HEK293 (cell line): ENCODE data around the gene TCEA2.

Experiments
- AEBP2 ChIP-seq: fragments of 450-650 bp; formaldehyde crosslinking; IDR thresholded peaks from 2 replicates; pipeline ENCODE4 v1.5.1; 2016; ENCODE audit warnings: missing biosample characterization, missing genetic modification characterization, borderline replicate concordance
- BCL11B ChIP-seq: fragments of 450-650 bp; formaldehyde crosslinking; IDR thresholded peaks from 2 replicates; pipeline ENCODE4 v1.5.1; 2016; ENCODE audit warnings: low read depth, missing biosample characterization, missing genetic modification characterization
- GLI2 ChIP-seq: fragments of 450-650 bp; formaldehyde crosslinking; IDR thresholded peaks from 2 replicates; pipeline ENCODE4; 2017; ENCODE audit warnings: missing biosample characterization, missing genetic modification characterization, low read depth, borderline replicate concordance
- GLIS1 ChIP-seq: fragments of 450-650 bp; formaldehyde crosslinking; IDR thresholded peaks from 2 replicates; pipeline ENCODE4 v1.5.1; 2016; ENCODE audit warnings: missing biosample characterization, missing genetic modification characterization
- IKZF3 ChIP-seq: fragments of 450-650 bp; IDR thresholded peaks from 2 replicates; pipeline ENCODE4 v1.5.0; 2018; ENCODE audit warnings: missing biosample characterization, mild to moderate bottlenecking, missing genetic modification characterization, moderate library complexity
- INSM2 ChIP-seq: fragments of 450-650 bp; formaldehyde crosslinking; IDR thresholded peaks from 2 replicates; pipeline ENCODE4 v1.5.1; 2016; ENCODE audit warnings: missing biosample characterization, missing genetic modification characterization
- KLF16 ChIP-seq: fragments of 450-650 bp; formaldehyde crosslinking; IDR thresholded peaks from 2 replicates; pipeline ENCODE4 v1.5.1; 2017; ENCODE audit warnings: missing biosample characterization, missing genetic modification characterization
- KLF9 ChIP-seq: fragments of 450-650 bp; formaldehyde crosslinking; IDR thresholded peaks from 2 replicates; pipeline ENCODE4 v1.5.1; 2016; ENCODE audit warnings: missing biosample characterization, missing genetic modification characterization, low read depth
- MYNN ChIP-seq: fragments of 450-650 bp; formaldehyde crosslinking; IDR thresholded peaks from 2 replicates; pipeline ENCODE4 v1.5.1; 2016; ENCODE audit warnings: missing biosample characterization, missing genetic modification characterization, borderline replicate concordance
- SP2 ChIP-seq: fragments of 450-650 bp; formaldehyde crosslinking; IDR thresholded peaks from 2 replicates; pipeline ENCODE4 v1.5.1; 2016; ENCODE audit warnings: missing biosample characterization, missing genetic modification characterization
- TCF7L2 ChIP-seq: IDR thresholded peaks from 2 replicates; pipeline ENCODE4 v1.6.1; 2011; ENCODE audit warnings: low read depth, mild to moderate bottlenecking, inconsistent platforms, low read length, moderate library complexity, borderline replicate concordance
- YY2 ChIP-seq: fragments of 450-650 bp; formaldehyde crosslinking; IDR thresholded peaks from 2 replicates; pipeline ENCODE4 v1.5.1; 2016; ENCODE audit warnings: missing biosample characterization, missing genetic modification characterization
- ZFP69B ChIP-seq: fragments of 450-650 bp; formaldehyde crosslinking; IDR thresholded peaks from 2 replicates; pipeline ENCODE4 v1.5.1; 2016; ENCODE audit warnings: missing biosample characterization, missing genetic modification characterization
- ZNF302 ChIP-seq: fragments of 450-650 bp; formaldehyde crosslinking; IDR thresholded peaks from 2 replicates; pipeline ENCODE4 v1.5.1; 2016; ENCODE audit warnings: missing biosample characterization, missing genetic modification characterization, low read depth
- ZNF37A ChIP-seq: fragments of 450-650 bp; IDR thresholded peaks from 2 replicates; pipeline ENCODE4 v1.5.1; 2018; ENCODE audit warnings: missing biosample characterization, missing genetic modification characterization
- ZNF514 ChIP-seq: fragments of 450-650 bp; formaldehyde crosslinking; IDR thresholded peaks from 2 replicates; pipeline ENCODE4 v1.5.1; 2016; ENCODE audit warnings: missing biosample characterization, missing genetic modification characterization
- ZNF621 ChIP-seq: fragments of 450-650 bp; formaldehyde crosslinking; IDR thresholded peaks from 2 replicates; pipeline ENCODE4 v1.5.1; 2017; ENCODE audit warnings: missing biosample characterization, missing genetic modification characterization
- ZNF639 ChIP-seq: fragments of 450-650 bp; formaldehyde crosslinking; IDR thresholded peaks from 2 replicates; pipeline ENCODE4 v1.5.1; 2016; ENCODE audit warnings: missing biosample characterization, missing genetic modification characterization
- ZNF670 ChIP-seq: fragments of 450-650 bp; formaldehyde crosslinking; IDR thresholded peaks from 2 replicates; pipeline ENCODE4 v1.5.1; 2016; ENCODE audit warnings: missing biosample characterization, missing genetic modification characterization, low read depth
- TF ChIP-seq, protein P1 (sequence below): fragments of 450-650 bp; formaldehyde crosslinking; IDR thresholded peaks from 2 replicates; pipeline ENCODE4 v1.5.1; 2017; ENCODE audit warnings: missing biosample characterization, missing genetic modification characterization
- TF ChIP-seq, protein P2 (sequence below): fragments of 450-650 bp; formaldehyde crosslinking; IDR thresholded peaks from 2 replicates; pipeline ENCODE4 v1.5.1; 2016; ENCODE audit warnings: missing biosample characterization, missing genetic modification characterization
- TF ChIP-seq, protein P3 (sequence below): fragments of 450-650 bp; formaldehyde crosslinking; IDR thresholded peaks from 2 replicates; pipeline ENCODE4 v1.5.1; 2016; ENCODE audit warnings: missing biosample characterization, missing genetic modification characterization

The TCEA2 gene

DNA sequence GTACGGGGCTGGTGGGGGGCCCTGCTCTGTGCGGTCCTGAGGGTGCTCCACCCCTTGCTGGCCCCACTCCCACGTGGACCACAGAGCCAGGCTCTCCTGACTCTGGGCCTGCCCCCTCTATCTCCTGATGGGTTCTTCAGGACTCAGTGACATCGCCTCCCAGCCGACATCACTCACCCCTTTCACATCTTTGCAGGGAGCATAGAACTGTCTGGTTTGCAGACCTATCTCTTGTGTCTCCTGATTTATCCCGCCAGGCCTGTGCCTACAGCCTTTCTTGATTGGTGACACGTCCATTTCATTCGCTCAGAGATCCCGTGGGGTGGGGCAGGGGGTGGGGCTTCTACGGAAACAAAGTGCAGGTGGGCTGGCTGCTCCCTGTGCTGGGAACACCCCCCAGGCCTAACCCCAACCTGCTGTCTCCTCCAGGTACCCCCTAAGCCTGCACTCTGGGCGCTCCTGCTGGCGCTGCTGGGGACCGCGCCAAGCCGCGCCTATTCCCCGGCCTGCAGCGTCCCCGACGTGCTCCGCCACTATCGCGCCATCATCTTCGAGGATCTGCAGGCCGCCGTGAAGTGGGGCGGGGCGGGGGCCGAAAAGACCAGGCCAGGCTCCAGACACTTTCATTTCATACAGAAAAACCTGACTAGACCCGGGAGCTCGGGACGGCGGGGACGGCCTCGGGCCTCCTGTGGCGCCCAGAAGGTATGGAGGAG, 25.3 kb upstream of the TCEA2 start (continued):
- TF ChIP-seq INSM2 (tag by site-specific recombination) (no peak), ZNF37A (no peak), BCL11B (tag by site-specific recombination) (no peak), ZNF302 (tag by site-specific recombination) (no peak), GLIS1 (tag by site-specific recombination) (peak; percentile 52), KLF16 (tag by site-specific recombination) (no peak), ZNF639 (no peak), YY2 (tag by site-specific recombination) (no peak), GLI2 (tag by site-specific recombination) (no peak), IKZF3 (tag by site-specific recombination) (no peak), MYNN (tag by site-specific recombination) (no peak), ZNF514 (tag by site-specific recombination) (no peak), ZNF621 (tag by site-specific recombination) (no peak), SP2 (tag by site-specific recombination) (peak; percentile 50), TCF7L2 (no peak), ZFP69B (no peak), ZNF670 (no peak), AEBP2 (tag by site-specific recombination) (no peak), KLF9 (no peak)
- TF ChIP-seq, protein P1, sequence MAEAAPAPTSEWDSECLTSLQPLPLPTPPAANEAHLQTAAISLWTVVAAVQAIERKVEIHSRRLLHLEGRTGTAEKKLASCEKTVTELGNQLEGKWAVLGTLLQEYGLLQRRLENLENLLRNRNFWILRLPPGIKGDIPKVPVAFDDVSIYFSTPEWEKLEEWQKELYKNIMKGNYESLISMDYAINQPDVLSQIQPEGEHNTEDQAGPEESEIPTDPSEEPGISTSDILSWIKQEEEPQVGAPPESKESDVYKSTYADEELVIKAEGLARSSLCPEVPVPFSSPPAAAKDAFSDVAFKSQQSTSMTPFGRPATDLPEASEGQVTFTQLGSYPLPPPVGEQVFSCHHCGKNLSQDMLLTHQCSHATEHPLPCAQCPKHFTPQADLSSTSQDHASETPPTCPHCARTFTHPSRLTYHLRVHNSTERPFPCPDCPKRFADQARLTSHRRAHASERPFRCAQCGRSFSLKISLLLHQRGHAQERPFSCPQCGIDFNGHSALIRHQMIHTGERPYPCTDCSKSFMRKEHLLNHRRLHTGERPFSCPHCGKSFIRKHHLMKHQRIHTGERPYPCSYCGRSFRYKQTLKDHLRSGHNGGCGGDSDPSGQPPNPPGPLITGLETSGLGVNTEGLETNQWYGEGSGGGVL (tag by site-specific recombination) = no peak
- TF ChIP-seq, protein P2, sequence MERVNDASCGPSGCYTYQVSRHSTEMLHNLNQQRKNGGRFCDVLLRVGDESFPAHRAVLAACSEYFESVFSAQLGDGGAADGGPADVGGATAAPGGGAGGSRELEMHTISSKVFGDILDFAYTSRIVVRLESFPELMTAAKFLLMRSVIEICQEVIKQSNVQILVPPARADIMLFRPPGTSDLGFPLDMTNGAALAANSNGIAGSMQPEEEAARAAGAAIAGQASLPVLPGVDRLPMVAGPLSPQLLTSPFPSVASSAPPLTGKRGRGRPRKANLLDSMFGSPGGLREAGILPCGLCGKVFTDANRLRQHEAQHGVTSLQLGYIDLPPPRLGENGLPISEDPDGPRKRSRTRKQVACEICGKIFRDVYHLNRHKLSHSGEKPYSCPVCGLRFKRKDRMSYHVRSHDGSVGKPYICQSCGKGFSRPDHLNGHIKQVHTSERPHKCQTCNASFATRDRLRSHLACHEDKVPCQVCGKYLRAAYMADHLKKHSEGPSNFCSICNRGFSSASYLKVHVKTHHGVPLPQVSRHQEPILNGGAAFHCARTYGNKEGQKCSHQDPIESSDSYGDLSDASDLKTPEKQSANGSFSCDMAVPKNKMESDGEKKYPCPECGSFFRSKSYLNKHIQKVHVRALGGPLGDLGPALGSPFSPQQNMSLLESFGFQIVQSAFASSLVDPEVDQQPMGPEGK = no peak
- TF ChIP-seq, protein P3, sequence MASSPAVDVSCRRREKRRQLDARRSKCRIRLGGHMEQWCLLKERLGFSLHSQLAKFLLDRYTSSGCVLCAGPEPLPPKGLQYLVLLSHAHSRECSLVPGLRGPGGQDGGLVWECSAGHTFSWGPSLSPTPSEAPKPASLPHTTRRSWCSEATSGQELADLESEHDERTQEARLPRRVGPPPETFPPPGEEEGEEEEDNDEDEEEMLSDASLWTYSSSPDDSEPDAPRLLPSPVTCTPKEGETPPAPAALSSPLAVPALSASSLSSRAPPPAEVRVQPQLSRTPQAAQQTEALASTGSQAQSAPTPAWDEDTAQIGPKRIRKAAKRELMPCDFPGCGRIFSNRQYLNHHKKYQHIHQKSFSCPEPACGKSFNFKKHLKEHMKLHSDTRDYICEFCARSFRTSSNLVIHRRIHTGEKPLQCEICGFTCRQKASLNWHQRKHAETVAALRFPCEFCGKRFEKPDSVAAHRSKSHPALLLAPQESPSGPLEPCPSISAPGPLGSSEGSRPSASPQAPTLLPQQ = no peak
